Mesodermal cell (in vitro differentiated cells): ENCODE measurements around the gene GNB1L.

Experiments
- H3K27ac ChIP-seq: 2 replicates; pipeline ENCODE4 v1.7.0; 2013; ENCODE audit warnings: mild to moderate bottlenecking, low read depth, low read length, moderate library complexity; ENCODE audit not compliant: severe bottlenecking
- H3K36me3 ChIP-seq: 2 replicates; pipeline ENCODE4 v1.7.1; 2013; ENCODE audit warnings: mild to moderate bottlenecking, low read length, moderate library complexity; ENCODE audit not compliant: control insufficient read depth, insufficient read depth
- H3K4me1 ChIP-seq: one replicate; pipeline ENCODE4 v1.7.1; 2013; ENCODE audit warnings: mild to moderate bottlenecking, low read length; ENCODE audit not compliant: insufficient read depth, control insufficient read depth, poor library complexity, severe bottlenecking
- H3K4me3 ChIP-seq: 2 replicates; pipeline ENCODE4 v1.7.0; 2013; ENCODE audit warnings: low read length, control low read depth, mild to moderate bottlenecking; ENCODE audit not compliant: insufficient read depth, poor library complexity, severe bottlenecking; ENCODE audit errors: extremely low read depth
- H3K9me3 ChIP-seq: 2 replicates; pipeline ENCODE4 v1.7.1; 2013; ENCODE audit warnings: mild to moderate bottlenecking, low read length, moderate library complexity; ENCODE audit not compliant: control insufficient read depth
- WGBS, 2 experiments: methylation state at CpG; one replicate each; pipeline ENCODE4 v1.1.5; 2013; ENCODE audit warnings: missing lambda C conversion rate in 2 of 2; ENCODE audit not compliant: insufficient coverage in 2 of 2; 5-methylcytosine and 5-hydroxymethylcytosine counted together

The GNB1L gene

DNA sequence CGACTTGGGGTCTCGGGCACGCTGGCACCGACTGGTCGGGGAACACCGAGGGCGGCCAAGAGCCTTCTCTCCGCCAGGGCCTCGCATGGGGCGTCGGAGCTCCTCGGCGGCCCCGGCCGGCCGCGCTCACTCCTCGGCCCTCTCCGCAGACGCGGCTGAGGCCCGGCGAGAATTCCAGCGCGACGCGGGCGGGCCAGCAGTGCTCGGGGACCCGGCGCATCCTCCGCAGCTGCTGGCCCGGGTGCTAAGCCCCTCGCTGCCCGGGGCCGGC is 88.5 kb downstream of the GNB1L start:
- Histone ChIP-seq H3K27ac (no peak overlapping the region), H3K9me3 (no peaks in the 10 kb centered on the region), H3K4me1 (peaks cover 16% of the 10 kb centered on the region), H3K36me3 (no peaks in the 10 kb centered on the region), H3K4me3 (no peak overlapping the region)
- 1% methylated on average over 25 to 35 of the region's 36 CpGs for WGBS, 2 experiments

DNA sequence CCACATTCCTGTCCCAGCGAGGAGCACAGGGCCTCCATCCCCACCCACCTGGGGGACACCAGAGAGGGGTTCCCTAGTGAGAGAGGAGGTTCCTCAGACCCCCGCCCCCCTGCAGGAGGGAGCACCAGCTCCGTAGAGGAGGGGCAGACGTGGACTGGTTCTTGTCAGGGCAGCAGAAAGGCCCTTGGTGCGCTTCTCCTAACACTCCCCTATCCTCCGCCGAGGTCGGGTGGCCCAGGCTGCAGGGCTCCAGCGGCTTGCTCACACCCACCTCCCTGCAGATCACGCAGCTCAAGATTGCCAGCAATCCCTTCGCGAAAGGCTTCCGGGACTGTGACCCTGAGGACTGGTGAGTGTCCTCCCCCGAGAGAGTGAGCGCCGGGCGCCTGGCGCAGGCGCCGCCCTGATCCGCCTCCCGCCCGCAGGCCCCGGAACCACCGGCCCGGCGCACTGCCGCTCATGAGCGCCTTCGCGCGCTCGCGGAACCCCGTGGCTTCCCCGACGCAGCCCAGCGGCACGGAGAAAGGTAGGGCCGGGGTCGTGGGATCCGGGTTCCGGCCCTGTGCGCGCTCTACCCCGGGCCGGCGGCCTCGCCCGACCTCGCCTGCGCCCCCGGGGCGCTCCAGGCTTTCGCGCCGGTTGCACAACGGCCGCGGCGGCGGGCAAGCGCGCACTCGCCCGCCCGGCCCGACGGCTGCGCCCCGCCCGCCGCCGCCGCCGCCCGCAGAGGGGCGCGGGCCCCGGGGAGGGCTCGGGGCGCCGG is 89.0 kb downstream of the GNB1L start:
- H3K9me3 ChIP-seq = no peaks in the 10 kb centered on the region
- H3K27ac ChIP-seq = no peak overlapping the region
- no peaks in the 10 kb centered on the region for H3K36me3 ChIP-seq
- H3K4me3 ChIP-seq = no peak overlapping the region
- WGBS, 2 experiments = 2% methylated on average over 51 to 74 of the region's 83 CpGs
- H3K4me1 ChIP-seq = peaks cover 16% of the 10 kb centered on the region

DNA sequence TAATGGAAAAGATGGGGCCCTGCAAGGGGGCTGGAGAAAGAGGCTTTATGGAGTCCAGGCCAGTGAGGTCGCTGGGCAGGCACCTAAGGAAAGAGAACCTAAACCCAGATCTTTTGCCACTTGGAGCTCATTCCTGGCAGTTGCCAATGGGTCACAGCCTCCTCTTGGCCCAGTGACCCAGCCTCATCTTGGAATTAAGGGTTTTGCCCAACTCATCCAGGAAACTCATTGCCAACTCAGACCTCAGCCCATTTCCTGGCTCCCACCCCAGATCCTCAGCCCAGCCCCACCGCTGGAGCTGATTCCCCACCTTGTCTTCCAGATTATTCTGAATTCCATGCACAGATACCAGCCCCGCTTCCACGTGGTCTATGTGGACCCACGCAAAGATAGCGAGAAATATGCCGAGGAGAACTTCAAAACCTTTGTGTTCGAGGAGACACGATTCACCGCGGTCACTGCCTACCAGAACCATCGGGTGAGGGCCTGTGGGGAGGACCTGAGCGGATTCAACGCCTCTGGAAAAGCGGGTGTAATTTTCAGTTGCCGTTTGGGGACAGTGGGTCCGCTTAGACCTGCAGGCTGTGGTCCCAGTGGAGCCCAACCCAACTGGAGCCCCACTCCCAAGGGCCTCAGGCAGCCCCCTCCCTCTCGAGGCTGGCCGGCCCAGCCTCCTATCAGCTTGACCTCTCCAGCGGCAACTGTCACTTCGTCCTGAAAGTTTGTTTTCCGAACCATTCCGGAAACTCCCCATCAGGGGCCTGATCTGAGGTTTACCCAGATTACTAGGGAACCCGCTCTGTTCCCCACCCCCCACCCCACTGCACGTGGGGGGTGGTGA is 89.8 kb downstream of the GNB1L start:
- Histone ChIP-seq H3K27ac (no peak overlapping the region), H3K4me3 (no peak overlapping the region), H3K36me3 (no peaks in the 10 kb centered on the region), H3K9me3 (no peaks in the 10 kb centered on the region), H3K4me1 (peaks cover 17% of the 10 kb centered on the region)
- WGBS, 2 experiments = 21 to 28% methylated on average over 20 to 24 of the region's 25 CpGs

DNA sequence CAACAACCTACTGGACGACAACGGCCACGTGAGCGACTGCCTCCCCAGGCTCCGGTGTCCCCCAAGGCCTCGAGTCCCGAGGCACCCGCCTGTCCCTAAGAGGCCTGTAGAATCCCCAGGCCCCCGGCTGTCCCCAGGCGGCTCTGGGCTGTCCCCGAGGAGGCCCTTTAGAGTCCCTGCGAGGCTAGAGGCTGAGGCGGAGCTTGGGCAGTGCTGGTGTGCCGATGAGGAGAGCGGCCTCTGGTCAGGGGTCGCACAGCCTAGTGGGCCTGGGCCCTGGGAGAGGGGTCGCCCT is 90.4 kb downstream of the GNB1L start:
- Histone ChIP-seq H3K9me3 (no peaks in the 10 kb centered on the region), H3K4me1 (peaks cover 21% of the 10 kb centered on the region), H3K27ac (no peak overlapping the region), H3K36me3 (no peaks in the 10 kb centered on the region), H3K4me3 (no peak overlapping the region)
- 58 to 63% methylated on average over 9 to 15 of the region's 17 CpGs for WGBS, 2 experiments

DNA sequence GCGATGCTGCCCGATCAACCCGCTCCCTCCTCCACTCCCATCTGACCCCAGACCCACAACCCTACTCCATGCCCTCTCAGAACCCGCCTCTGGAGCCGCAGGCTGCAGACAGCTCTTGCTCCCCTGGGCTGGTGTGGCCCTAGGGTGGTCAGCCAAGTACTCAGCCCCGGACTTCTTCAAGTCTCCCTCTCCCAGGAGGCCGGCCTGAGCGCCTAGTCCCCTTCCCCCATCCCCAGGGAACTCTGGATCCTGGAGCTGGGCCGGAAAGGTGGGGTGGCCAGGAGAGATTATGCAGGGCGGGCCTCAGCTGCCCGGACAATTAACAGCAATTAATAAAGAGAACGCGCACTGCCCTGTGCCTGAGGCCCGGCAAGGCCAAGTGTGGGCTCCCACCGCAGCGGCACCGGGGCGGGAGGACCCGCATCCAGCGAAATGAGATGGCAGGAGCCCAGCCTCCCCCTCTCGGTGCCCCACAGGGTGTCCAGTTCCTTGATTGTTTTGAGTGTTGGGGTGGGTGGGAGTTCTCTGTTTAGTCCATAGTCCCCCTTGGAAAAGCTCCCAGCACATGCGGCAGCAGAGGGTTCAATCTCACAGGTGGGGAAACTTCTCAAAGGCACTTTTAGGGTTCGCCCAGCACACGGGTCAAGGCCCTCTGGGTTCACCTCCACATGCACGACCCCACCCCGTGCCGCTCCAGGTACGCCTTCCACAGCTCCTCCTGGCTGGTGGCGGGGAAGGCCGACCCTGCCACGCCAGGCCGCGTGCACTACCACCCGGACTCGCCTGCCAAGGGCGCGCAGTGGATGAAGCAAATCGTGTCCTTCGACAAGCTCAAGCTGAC is 91.0 kb downstream of the GNB1L start:
- Histone ChIP-seq H3K4me3 (no peak overlapping the region), H3K9me3 (no peaks in the 10 kb centered on the region), H3K27ac (no peak overlapping the region), H3K4me1 (peaks cover 25% of the 10 kb centered on the region), H3K36me3 (no peaks in the 10 kb centered on the region)
- WGBS, 2 experiments = 47 to 49% methylated on average over 33 to 36 of the region's 39 CpGs

DNA sequence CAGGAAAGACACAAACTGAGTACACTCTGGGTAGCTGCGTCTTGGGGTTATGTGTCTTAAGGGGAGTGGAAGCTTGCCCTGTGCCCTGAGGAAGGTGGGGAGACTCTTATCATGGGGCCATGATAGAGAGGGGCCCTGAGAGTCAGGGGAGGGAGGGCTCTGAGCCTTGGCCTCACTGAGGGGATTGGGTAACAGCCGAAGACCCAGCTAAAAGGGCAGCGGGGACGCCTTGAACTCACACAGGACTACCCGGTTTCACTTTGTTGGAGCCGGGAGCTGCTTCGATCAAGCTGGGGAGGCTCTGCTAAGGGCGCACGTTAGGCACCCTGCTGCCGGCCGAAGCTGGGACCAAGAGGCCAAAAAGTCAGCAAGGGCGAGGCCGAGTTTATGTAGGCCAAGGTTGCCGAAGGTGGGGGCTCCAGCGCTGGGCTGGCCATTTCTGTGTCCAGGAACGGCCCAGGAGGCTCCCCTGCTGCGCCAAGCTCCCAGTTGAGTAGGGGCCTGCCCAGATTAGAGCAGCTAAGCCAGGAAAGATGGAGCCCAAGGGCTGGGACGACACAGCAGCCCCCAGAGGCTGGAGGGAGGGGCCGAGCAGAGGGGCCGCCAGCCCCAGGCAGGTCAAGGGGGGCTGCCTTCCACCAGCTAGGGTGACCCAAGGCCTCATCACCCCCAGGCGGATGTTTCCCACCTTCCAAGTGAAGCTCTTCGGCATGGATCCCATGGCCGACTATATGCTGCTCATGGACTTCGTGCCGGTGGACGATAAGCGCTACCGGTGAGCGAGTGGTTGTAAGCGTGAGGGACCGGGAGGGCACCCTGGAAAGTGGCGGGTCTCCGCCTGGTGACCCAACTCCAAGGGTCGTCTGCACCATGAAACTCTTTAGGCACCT is 91.9 kb downstream of the GNB1L start:
- peaks cover 24% of the 10 kb centered on the region for H3K4me1 ChIP-seq
- H3K9me3 ChIP-seq = no peaks in the 10 kb centered on the region
- no peak overlapping the region for H3K27ac ChIP-seq
- H3K36me3 ChIP-seq = no peaks in the 10 kb centered on the region
- H3K4me3 ChIP-seq = no peak overlapping the region
- 45 to 51% methylated on average over 30 to 34 of the region's 34 CpGs for WGBS, 2 experiments

DNA sequence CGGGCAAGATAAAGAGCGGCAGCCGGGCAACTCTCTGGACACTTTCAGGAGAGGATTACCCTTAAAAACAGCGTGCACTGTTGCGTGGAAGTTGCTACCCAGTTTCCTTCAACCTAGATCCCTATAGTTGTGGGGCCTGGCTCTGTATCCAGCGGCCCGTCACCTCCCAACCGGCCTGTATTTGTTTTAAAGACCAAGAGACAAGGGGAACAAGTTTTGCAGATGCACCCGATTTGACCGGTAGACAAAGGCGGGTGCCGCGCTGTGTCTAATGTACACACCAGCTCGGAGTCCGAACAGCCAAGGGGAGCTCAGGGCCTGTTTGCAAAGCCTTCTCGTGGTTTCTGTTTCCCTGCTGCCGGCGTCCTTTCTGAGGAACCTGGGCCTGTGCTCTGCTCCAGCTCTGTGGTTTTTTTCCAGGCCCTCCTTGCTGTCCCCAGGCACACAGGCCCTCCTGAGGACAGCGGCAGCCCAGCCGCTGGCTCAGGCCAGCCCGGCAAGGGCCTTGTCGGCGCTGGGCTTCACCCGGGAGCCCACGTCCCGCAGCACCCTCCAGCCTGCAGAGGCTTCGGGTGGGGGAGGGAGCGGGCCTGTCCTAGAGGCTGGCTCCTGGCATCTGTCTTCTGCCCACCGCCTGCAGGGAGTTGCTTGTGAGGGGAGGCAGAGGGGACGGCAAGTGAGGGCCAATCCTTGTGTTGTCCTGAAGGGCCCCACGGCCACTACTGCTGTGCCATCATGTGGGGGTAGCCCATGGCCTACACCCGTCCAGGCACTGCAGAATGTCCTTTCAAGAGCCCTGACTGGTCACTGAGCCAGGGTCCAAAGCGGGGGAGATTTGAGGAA is 92.7 kb downstream of the GNB1L start:
- no peak overlapping the region for H3K4me3 ChIP-seq
- H3K9me3 ChIP-seq = no peaks in the 10 kb centered on the region
- peaks cover 20% of the 10 kb centered on the region for H3K4me1 ChIP-seq
- WGBS, 2 experiments = 25 to 29% methylated on average over 25 to 33 of the region's 33 CpGs
- no peak overlapping the region for H3K27ac ChIP-seq
- no peaks in the 10 kb centered on the region for H3K36me3 ChIP-seq

DNA sequence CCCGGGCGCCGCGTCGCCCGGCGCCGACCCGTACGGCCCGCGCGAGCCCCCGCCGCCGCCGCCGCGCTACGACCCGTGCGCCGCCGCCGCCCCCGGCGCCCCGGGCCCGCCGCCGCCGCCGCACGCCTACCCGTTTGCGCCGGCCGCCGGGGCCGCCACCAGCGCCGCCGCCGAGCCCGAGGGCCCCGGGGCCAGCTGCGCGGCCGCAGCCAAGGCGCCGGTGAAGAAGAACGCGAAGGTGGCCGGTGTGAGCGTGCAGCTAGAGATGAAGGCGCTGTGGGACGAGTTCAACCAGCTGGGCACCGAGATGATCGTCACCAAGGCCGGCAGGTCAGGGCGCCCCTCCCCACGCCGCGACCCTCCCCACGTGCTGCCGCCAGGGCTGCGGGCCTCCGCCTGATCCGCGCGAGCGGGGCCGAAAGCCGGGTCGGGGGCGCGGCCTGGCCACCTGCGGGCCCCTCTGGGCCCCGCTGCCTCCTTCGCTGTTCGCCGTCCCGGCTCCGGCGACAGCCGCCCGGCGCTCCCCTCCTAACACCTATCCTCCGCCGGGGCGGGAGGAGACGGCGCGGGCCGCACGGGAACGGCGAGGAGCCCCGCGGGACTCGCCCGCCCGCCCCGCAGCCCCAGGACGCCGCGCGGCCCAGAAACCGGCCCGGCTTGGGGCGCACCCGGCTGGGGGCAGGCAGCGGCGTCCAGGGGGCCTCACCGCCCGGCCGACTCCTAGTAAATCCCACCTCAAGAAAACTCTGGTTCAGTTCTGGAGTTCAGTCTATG is 93.5 kb downstream of the GNB1L start:
- 2% methylated on average over 92 to 104 of the region's 117 CpGs for WGBS, 2 experiments
- no peak overlapping the region for H3K4me3 ChIP-seq
- H3K27ac ChIP-seq = no peak overlapping the region

More for the DNA sequence above, 93.5 kb downstream of the GNB1L start:
- H3K4me1 ChIP-seq = peaks cover 20% of the 10 kb centered on the region
- H3K36me3 ChIP-seq = no peaks in the 10 kb centered on the region
- no peaks in the 10 kb centered on the region for H3K9me3 ChIP-seq
